T-helper 1 cell treated with Interleukin-12 subunit alpha and Interleukin-12 subunit beta and Interleukin-4 antibody, amounts not matched to agents 30 ng/mL and 1 ng/mL, for 36 hours (primary cell): ENCODE measurements around the gene SLC12A3. TPM values are rescaled to one million over a fixed set of nuclear protein-coding genes. Genes with fewer than 3 reads are reported as not detected.

Experiments
- intact Hi-C: fragments of 100-400 bp; cut with micrococcal nuclease; formaldehyde crosslinking; loops from one replicate; pipeline ENCODE4 v1.15.1; 2024
- total RNA-seq: library from RNA; stranded (reverse); gene quantifications from 2 replicates; pipeline ENCODE4 v1.2.3, GENCODE V29; 2022

SLC12A3 gene
- total RNA-seq, 1 donor from 2014 or later: not detected

- intact Hi-C loops: no loop called here
Measured at GRCh38 chr16:56886296-56886695, 21.3 kb downstream of the SLC12A3 start.

GRCh38 chr16:56886826-56887225, 21.8 kb downstream of the SLC12A3 start:
- intact Hi-C loops: no loop called here

GRCh38 chr16:56888806-56889205, 23.8 kb downstream of the SLC12A3 start:
- intact Hi-C loops: no loop called here

DNA sequence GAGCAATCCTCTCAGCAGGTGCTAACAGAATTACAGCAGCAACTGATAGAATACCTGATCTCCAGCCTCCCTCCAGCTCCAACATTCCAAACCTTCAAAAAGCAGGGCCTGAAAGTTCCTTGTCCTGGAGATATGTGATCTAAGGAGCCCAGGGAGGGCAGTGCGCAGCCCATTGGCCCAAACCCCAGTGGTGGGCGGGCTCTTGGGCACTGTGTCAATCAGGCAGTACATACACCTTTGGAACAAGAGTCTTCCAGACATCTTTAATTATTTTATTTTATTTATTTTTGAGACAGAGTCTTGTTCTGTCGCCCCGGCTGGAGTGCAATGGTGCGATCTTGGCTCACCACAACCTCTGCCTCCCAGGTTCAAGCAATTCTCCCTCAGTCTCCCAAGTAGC, 24.2 kb downstream of the SLC12A3 start:
- intact Hi-C loops: no loop called here

DNA sequence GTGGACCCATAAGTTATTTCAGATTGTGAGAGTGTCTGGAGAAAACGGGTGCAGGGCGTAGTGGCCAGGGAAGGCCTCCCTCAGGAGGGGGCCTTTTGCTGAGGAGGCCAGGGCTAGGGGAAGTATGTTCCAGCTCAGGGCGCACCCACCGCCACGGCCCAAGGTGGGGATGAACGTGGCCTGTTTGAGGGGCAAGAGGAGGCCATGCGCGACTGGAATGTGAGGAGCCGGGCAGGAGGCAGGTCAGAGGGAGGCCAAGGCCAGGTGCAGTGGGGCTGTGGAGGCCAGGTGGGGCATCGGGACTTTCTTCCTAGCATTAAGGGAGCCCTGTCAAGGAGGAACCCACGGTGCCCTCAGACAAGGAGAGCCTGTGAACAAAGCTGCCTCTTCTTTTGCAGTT, 26.7 kb downstream of the SLC12A3 start:
- intact Hi-C loops: no loop called here

DNA sequence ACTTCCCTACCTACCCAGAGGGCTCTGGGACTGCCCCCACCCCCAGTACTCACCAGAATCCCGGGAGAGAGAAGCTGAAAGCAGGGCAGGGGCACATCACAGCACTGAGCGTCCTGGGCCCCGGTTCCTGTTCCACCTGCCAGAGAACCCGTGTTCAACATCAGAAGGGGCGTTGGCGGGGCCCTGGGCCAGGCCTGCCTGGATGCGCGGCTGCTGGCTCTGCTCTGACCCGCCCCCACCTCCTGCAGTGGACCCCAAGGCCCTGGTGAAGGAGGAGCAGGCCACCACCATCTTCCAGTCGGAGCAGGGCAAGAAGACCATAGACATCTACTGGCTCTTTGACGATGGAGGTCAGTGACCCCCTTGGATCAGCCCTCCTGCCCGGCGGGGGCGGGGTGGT, 27.7 kb downstream of the SLC12A3 start:
- intact Hi-C loops: no loop called here

GRCh38 chr16:56894331-56894917, 29.4 kb downstream of the SLC12A3 start:
- intact Hi-C loops: no loop called here

DNA sequence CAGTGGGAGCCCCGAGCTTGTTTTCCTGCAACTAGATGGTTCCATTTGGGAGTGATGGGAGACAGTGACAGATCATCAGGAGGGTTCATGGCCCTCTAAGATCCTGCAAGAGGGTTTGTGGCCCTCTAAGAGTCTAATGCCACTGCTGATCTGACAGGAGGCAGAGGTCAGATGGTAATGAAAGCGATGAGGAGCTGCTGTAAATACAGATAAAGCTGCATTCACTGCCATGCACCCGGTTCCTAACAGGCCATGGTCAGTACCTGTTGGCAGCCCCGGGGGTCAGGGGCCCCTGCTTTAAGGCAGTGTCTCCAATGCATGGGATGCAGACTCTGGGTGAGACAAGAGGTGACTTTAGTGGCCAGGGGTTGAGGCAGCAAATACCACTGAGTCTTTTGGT, 30.8 kb downstream of the SLC12A3 start:
- intact Hi-C loops: no loop called here

DNA sequence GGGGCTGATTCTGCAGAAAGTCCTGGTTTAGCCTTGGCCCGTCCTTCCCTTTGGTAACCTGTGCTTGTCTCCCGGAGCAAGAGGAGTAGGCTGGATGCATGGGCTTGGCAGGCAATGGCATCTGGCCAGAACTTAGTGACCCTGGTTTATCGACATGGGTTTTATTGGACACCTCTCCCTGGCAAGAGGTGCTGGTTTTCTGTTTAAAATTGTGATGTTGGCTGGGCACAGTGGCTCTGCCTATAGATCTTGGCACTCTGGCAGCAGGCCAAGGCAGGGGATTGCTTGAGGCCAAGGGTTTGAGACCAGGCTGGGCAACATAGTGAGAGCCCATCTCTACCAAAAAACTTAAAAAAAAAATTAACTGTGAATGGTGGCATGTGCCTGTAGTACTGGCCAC, 31.2 kb downstream of the SLC12A3 start:
- intact Hi-C loops: no loop called here

DNA sequence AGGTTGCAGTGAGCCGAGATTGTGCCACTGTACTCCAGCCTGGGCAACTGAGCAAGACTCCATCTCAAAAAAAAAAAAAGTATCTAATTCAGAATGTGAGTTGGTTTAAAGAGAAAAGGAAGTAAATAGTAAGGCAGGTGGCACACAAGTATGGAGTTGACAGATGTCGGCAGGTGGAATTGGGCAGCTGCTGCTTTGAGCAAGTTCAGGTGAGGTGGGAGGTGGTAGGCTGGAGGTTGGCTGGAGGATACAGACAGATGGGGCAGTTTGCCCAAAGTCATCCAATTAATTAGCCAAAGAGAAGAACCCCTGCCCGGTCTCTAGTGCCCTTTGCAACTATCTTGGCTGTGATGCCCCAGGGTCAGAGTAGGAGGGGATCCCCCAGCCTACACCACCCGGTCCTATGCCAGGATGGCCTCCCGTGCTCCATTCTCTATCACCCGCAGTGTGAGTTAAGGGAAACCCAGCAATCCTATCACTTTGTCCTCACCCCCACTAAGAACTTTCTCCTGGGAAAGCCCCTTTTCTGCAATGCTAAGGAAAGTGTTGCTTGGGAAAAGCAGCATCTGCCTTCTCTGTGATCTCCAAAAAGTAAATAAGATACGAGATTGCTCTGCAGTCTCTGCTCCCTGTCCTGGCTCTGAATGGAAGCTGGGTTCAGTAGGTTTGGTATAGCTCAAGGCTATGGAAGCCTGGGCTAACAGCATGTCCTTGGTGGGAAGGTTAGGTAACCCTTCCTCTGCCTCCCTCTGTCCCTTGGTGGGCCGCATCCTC, 32.2 kb downstream of the SLC12A3 start:
- intact Hi-C loops: no loop called here

DNA sequence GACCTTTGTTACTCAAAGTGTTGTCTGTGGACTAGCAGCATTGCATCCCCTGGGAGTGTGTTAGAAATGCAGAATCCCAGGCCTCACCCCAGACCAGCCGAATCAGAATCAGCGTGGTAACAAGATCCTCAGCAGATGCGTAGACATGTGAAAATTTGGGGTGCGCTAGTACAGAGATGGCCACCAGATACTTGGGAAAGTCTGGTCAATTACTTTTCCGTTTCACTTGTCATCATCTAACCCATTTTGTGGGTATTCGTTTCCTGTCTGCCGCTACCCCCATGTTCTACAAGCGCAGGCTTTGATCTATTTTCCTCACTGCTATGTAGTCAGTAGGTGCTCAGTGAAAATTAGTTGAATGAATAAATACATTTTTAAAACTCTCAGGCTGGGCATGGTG, 33.8 kb downstream of the SLC12A3 start:
- intact Hi-C loops: no loop called here

DNA sequence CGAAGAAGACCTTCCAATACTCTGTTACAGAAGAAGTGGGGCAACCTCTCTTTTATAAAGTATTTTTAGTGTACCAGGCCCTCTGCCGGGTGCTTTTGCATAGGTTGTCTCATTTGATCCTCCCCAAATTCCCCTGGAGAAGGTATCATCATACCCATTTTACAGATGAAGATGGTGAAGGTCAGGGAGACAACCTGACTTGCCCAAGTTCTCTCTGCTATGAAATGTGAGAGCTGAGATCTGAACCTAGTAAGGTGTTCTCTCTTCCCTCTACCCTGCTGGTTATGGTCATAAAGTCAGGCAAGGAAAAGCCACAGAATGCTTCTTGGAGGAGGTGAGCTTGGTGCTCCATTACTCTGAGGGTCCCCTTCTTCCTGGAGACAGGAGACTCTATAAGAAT, 38.9 kb downstream of the SLC12A3 start:
- intact Hi-C loops: no loop called here

GRCh38 chr16:56907401-56907800, 42.4 kb downstream of the SLC12A3 start:
- intact Hi-C loops: no loop called here

DNA sequence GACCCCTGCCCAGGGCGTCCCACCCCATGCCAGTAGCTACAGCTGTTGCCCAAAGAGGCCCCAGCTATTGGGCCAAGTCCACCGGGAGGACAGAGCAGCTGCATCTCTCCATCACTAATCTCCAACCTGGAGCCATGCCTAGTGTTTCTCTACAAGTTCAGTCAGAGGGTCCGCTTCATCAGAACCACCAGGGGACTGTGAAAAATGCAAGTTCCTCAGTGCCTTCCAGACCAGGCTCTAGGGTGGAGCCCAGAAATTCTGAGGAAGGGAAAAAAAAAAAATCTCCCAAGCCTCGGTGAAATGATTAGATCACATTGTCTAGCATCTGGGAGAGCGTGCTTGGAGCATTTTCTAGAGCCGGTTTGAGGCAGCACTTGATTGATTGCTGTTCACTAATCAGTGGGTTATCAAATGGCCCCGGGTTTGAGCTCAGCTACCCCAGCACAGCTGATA, 44.5 kb downstream of the SLC12A3 start:
- intact Hi-C loops: no loop called here

DNA sequence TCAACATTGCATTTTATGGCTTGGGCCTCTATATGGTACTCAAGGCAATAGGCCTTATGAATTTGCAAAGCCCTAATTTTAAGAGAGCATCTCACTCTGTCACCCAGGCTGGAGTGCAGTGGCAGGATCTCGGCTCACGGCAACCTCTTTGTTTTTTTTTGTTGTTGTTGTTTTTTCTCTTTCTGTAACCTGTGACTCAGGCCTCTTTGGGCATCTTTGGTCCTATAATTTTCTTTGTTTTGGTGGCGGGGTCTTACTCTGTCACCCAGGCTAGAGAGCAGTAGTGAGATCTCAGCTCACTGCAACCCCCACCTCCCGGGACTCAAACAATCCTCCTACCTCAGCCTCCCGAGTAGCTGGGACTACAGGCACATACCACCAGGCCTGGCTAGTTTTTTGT, 45.1 kb downstream of the SLC12A3 start:
- intact Hi-C loops: no loop called here

DNA sequence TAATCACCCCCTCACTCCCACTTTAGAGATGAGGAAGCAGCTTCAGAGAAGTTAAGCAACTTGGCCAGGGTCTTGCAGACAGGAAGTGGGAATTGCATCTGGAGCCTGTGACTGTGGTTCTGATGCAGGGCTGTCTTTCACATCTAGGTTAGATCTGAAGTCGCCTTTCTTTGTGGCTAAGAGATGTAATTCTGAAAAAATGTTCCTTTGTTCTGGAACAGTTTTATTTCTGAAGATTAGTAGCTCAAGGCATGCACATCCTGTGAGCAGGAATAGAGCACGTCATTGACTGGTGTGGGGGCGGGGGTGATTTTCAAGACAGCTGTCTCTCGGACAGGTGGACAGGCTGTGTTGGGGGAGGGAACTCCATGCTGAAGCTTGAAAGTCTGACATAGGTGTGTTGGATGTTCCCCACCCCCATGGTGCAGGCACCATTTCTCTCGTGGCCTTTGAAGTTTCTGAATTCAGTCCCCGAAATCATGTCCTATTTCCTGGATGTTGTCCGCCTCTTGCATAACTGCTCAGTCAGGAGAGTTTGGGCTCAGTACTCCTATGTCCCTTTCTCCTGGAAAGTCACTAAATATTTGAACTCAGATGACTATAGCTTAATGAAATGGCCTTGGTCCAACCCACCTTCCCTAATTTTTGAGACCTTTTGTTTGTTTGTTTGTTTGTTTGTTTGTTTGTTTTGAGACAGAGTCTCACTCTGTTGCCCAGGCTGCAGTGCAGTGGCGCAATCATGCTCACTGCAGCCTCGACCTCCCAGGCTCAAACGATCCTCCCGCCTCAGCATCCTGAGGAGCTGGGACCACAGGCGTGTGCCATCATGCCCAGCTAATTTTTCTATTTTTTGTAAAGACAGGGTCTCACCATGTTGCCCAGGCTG, 45.9 kb downstream of the SLC12A3 start:
- intact Hi-C loops: no loop called here

GRCh38 chr16:56911771-56912571, 47.0 kb downstream of the SLC12A3 start:
- intact Hi-C loops: no loop called here

DNA sequence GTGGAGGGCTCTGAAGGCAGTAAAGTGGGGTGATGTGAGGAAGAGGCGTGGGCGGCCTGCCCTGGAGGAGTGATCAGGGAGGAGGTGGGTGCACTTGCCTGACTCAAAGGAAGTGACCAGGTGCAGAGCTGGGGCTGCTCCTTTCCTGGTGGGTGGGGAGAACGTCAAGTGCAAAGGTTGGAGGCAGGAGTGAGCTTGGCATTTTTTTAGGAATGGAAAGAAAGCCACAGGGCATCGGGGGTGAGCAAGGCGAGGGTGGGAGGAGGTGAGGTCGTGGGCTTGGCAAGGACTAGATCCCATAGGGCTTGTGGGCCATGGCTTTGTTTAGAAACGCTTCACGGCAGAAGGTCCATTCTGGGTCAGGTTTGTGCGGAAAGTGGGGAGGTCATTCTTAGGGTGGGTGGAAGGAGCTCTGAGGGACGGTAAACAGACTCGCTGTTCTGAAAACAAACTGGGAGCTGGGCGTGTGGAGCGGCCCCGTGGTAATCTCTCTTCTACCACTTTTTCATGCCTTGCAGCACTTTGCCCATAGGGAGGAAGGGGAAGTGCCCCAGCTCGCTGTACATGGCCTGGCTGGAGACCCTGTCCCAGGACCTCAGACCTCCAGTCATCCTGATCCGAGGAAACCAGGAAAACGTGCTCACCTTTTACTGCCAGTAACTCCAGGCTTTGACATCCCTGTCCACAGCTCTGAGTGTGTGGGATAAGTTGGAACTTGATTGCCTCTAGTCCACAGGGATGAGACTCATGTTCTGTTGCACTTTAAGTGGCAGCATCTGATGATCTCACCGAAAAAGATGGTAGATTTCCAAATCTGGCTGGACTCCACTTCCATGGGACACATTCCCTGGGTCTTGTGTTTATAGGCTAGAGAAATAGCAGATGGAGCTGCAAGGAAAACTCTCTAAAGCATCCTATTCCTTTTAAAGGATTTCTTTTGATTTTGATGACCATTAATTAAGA, 48.0 kb downstream of the SLC12A3 start:
- intact Hi-C loops: no loop called here

DNA sequence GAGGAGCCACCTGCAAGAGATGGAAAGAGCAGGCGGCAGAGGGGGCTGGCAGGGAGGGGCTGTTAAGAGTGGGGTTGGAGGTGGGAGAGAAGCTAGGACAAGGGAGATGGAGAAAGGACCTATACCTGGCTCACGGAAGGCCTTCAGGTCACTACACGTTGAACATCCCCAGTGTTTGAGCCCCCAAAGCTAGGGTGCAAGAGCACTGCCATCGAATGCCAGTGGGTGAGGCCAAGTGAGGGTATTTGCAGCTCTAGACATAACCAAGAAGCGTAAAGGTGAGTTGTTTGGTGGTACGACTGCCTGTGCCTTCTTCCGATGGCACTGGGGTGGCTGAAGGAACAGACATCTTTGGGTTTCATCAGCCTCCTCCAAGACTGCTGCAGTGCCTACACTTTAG, 49.9 kb downstream of the SLC12A3 start:
- intact Hi-C loops: no loop called here
